PC-9 (cell line): Measurements from ENCODE around the gene ANKDD1A. TPM values are rescaled to one million over a fixed set of nuclear protein-coding genes. Genes with fewer than 3 reads are reported as not detected.

ENCODE experiments used
- BruUV-seq: library from RNA; stranded (reverse); fragments of 400-500 nt; replicated peaks from 2 replicates; lab custom pipeline; 2021; lab: Mats Ljungman, UMichigan
- CTCF ChIA-PET: fragments of 300-600 bp; sonication (Branson Sonifier 250); formaldehyde crosslinking; loops from one replicate; lab custom pipeline; 2022; ENCODE audit warnings: antibody characterized with exemption; lab: Charles Lee
- POLR2A ChIA-PET: fragments of 300-600 bp; sonication (Branson Sonifier 250); formaldehyde crosslinking; loops from one replicate; lab custom pipeline; 2022; ENCODE audit warnings: antibody characterized with exemption; ENCODE audit not compliant: unreplicated experiment; lab: Charles Lee
- DNase-seq, 2 experiments: peaks; one replicate each; pipeline versions ENCODE4 v3.0.0 to v3.0.0-alpha.2; 2015 to 2022; ENCODE audit warnings: mixed read lengths in 1 of 2
- H2AFZ ChIP-seq: fragments of 200-600 bp; sonication (generic); 2 replicates; pipeline ENCODE4 v1.8.1; 2017; ENCODE audit warnings: antibody characterized with exemption
- H3F3A ChIP-seq: fragments of 200-600 bp; sonication (generic); 2 replicates; pipeline ENCODE4 v1.8.1; 2017; ENCODE audit warnings: antibody characterized with exemption, mild to moderate bottlenecking, low read depth; ENCODE audit not compliant: insufficient read depth
- H3K27ac ChIP-seq: fragments of 200-600 bp; sonication (generic); 2 replicates; pipeline ENCODE4 v1.6.1; 2016; ENCODE audit warnings: mixed run types
- H3K27me3 ChIP-seq: fragments of 200-600 bp; sonication (generic); 2 replicates; pipeline ENCODE4 v1.6.1; 2016; ENCODE audit warnings: low read depth, mixed run types; ENCODE audit not compliant: insufficient read depth
- H3K36me3 ChIP-seq: fragments of 200-600 bp; sonication (generic); 2 replicates; pipeline ENCODE4 v1.6.1; 2016; ENCODE audit warnings: low read depth, mixed run types
- H3K4me1 ChIP-seq: fragments of 200-600 bp; sonication (generic); replicated peaks from 2 replicates; pipeline ENCODE4 v1.6.1; 2016; ENCODE audit warnings: mixed run types; ENCODE audit not compliant: insufficient read depth
- H3K4me2 ChIP-seq: fragments of 200-600 bp; sonication (generic); 2 replicates; pipeline ENCODE4 v1.6.1; 2017; ENCODE audit warnings: mixed run types
- H3K4me3 ChIP-seq: fragments of 200-600 bp; sonication (generic); 2 replicates; pipeline ENCODE4 v1.6.1; 2016; ENCODE audit warnings: mixed run types
- H3K79me2 ChIP-seq: fragments of 200-600 bp; sonication (generic); 2 replicates; pipeline ENCODE4 v1.6.1; 2017; ENCODE audit warnings: low read depth, mixed run types
- H3K9me2 ChIP-seq: fragments of 200-600 bp; sonication (generic); 2 replicates; pipeline ENCODE4 v1.8.1; 2017; ENCODE audit warnings: mild to moderate bottlenecking; ENCODE audit not compliant: insufficient read depth
- H3K9me3 ChIP-seq: fragments of 200-600 bp; sonication (generic); 2 replicates; pipeline ENCODE4 v1.8.1; 2016; ENCODE audit warnings: low read depth; ENCODE audit not compliant: insufficient read depth
- H4K20me1 ChIP-seq: fragments of 200-600 bp; sonication (generic); 2 replicates; pipeline ENCODE4 v1.8.1; 2017; ENCODE audit not compliant: insufficient read depth
- CTCF ChIP-seq: fragments of 200-600 bp; sonication (generic); conservative IDR thresholded peaks from 2 replicates; pipeline ENCODE4 v1.6.1; 2017; ENCODE audit warnings: mixed run types, antibody characterized with exemption, mild to moderate bottlenecking, moderate library complexity
- EZH2 ChIP-seq: fragments of 200-600 bp; sonication (generic); IDR thresholded peaks from 2 replicates; pipeline ENCODE4 v1.8.0; 2017; ENCODE audit warnings: antibody characterized with exemption, low read depth
- intact Hi-C: fragments of 100-400 bp; cut with micrococcal nuclease; formaldehyde crosslinking; loops from one replicate; pipeline ENCODE4 v1.10.0; 2022; ENCODE audit not compliant: unreplicated experiment
- total RNA-seq: library from RNA; stranded (reverse); gene quantifications from 2 replicates; pipeline ENCODE4 v1.2.3, GENCODE V29; 2021

ANKDD1A gene
- total RNA-seq, 1 experiment from 2014 or later: 14.2 TPM

- no TSS peak for BruUV-seq
- CTCF ChIA-PET: interaction anchor here (0.7 kb wide), 1 partner anchor 266 kb away, joined by 4 read pairs; no protein-coding TSS in a partner anchor
These were observed 85.4 kb downstream of the ANKDD1A start for GRCh38 chr15:64997066-64997465.

GRCh38 chr15:64997745-64998375 lies 86.2 kb downstream of the ANKDD1A start:
- Histone ChIP-seq H3K4me2 (no peak overlapping the region), H3K4me3 (no peak overlapping the region), H2AFZ (no peak overlapping the region), H3K9me3 (no peaks in the 10 kb centered on the region), H3F3A (no peaks in the 10 kb centered on the region; the same call in 1 of the 2 replicates), H3K36me3 (no peaks in the 10 kb centered on the region), H4K20me1 (no peaks in the 10 kb centered on the region), H3K27me3 (no peaks in the 10 kb centered on the region), H3K4me1 (no peaks in the 10 kb centered on the region), H3K79me2 (no peaks in the 10 kb centered on the region), H3K27ac (no peak overlapping the region), H3K9me2 (no peaks in the 10 kb centered on the region)
- no peak for DNase-seq
- TF ChIP-seq EZH2: no peak
- TF ChIP-seq CTCF: no peak
- POLR2A ChIA-PET: no interaction called here
- CTCF ChIA-PET: no interaction called here
- BruUV-seq: no TSS peak
- intact Hi-C loops: no loop called here

More at GRCh38 chr15:64997066-64997465, 85.4 kb downstream of the ANKDD1A start:
- H3K9me2 ChIP-seq: no peaks in the 10 kb centered on the region
- H3K79me2 ChIP-seq: no peaks in the 10 kb centered on the region
- no peak for TF ChIP-seq CTCF
- no peak for TF ChIP-seq EZH2
- no peaks in the 10 kb centered on the region for H3K36me3 ChIP-seq
- intact Hi-C loops: no loop called here
- no peaks in the 10 kb centered on the region for H3K27me3 ChIP-seq
- H3F3A ChIP-seq: no peaks in the 10 kb centered on the region; the same call in 1 of the 2 replicates
- no peak overlapping the region for H3K4me2 ChIP-seq
- POLR2A ChIA-PET: no interaction called here
- no peak overlapping the region for H3K4me3 ChIP-seq
- H4K20me1 ChIP-seq: no peaks in the 10 kb centered on the region
- no peak for DNase-seq
- no peak overlapping the region for H2AFZ ChIP-seq
- H3K27ac ChIP-seq: no peak overlapping the region
- H3K4me1 ChIP-seq: no peaks in the 10 kb centered on the region
- H3K9me3 ChIP-seq: no peaks in the 10 kb centered on the region

GRCh38 chr15:65004993-65005392 lies 93.3 kb downstream of the ANKDD1A start:
- no TSS peak for BruUV-seq
- H3K79me2 ChIP-seq: no peaks in the 10 kb centered on the region
- POLR2A ChIA-PET: interaction anchor here (0.6 kb wide), 1 partner anchor 94 kb away, joined by 3 read pairs; the partner anchor contains the start of gene ANKDD1A
- no peaks in the 10 kb centered on the region for H3F3A ChIP-seq
- no peak overlapping the region for H3K4me2 ChIP-seq
- H3K27ac ChIP-seq: no peak overlapping the region
- no peaks in the 10 kb centered on the region for H3K4me1 ChIP-seq
- H4K20me1 ChIP-seq: no peaks in the 10 kb centered on the region
- intact Hi-C loops: no loop called here
- CTCF ChIA-PET: no interaction called here
- no peaks in the 10 kb centered on the region for H3K9me2 ChIP-seq
- no peak overlapping the region for H2AFZ ChIP-seq
- no peaks in the 10 kb centered on the region for H3K36me3 ChIP-seq
- no peaks in the 10 kb centered on the region for H3K27me3 ChIP-seq
- DNase-seq: no peak
- no peak for TF ChIP-seq EZH2
- TF ChIP-seq CTCF: no peak
- H3K4me3 ChIP-seq: no peak overlapping the region
- H3K9me3 ChIP-seq: no peaks in the 10 kb centered on the region
